Liver (tissue), 9 donors: ENCODE data around the gene PCBP4. TPM values are rescaled to one million over a fixed set of nuclear protein-coding genes. Genes with fewer than 3 reads are reported as not detected.

Experiments
- DNase-seq: peaks from one replicate; pipeline ENCODE4 v3.0.0-alpha.2; 2017; ENCODE audit warnings: low spot score
- H3K27ac ChIP-seq, 2 donors: one replicate each; pipeline ENCODE4 v1.7.0; 2013; ENCODE audit warnings: inconsistent platforms in 2 of 2, low read length in 2 of 2, control low read depth in 1 of 2, low read depth in 1 of 2, mild to moderate bottlenecking in 1 of 2
- H3K27me3 ChIP-seq, 4 donors: one replicate each; pipeline versions ENCODE4 v1.6.1 to v1.7.0; 2013; ENCODE audit warnings: low read length in 3 of 4, inconsistent platforms in 1 of 4, mild to moderate bottlenecking in 1 of 4, moderate library complexity in 1 of 4; ENCODE audit not compliant: control insufficient read depth in 4 of 4, insufficient read depth in 4 of 4
- H3K36me3 ChIP-seq, 4 donors: one replicate each; pipeline versions ENCODE4 v1.6.1 to v1.7.0; 2013; ENCODE audit warnings: low read length in 3 of 4, mild to moderate bottlenecking in 3 of 4, low read depth in 1 of 4, moderate library complexity in 1 of 4; ENCODE audit not compliant: control insufficient read depth in 4 of 4, insufficient read depth in 3 of 4
- H3K4me1 ChIP-seq, 4 donors: one replicate each; pipeline versions ENCODE4 v1.6.1 to v1.7.0; 2013; ENCODE audit warnings: low read length in 3 of 4, mild to moderate bottlenecking in 3 of 4, moderate library complexity in 1 of 4; ENCODE audit not compliant: control insufficient read depth in 4 of 4, insufficient read depth in 4 of 4
- H3K4me3 ChIP-seq, 3 donors: one replicate each; pipeline versions ENCODE4 v1.6.1 to v1.7.0; 2013; ENCODE audit warnings: low read length in 3 of 3, control low read depth in 1 of 3, low read depth in 1 of 3, mild to moderate bottlenecking in 1 of 3
- H3K9ac ChIP-seq, 2 donors: one replicate each; pipeline ENCODE4 v1.7.0; 2013; ENCODE audit warnings: low read length in 2 of 2, mild to moderate bottlenecking in 2 of 2, moderate library complexity in 2 of 2, control low read depth in 1 of 2, low read depth in 1 of 2
- H3K9me3 ChIP-seq, 4 donors: one replicate each; pipeline versions ENCODE4 v1.6.1 to v1.7.0; 2013; ENCODE audit warnings: low read length in 3 of 4; ENCODE audit not compliant: control insufficient read depth in 4 of 4
- ATF3 ChIP-seq: IDR thresholded peaks from 2 replicates; pipeline ENCODE4 v1.6.1; 2016; ENCODE audit warnings: antibody characterized with exemption
- CTCF ChIP-seq: fragments of 150-350 bp; IDR thresholded peaks from 2 replicates; pipeline ENCODE4 v1.5.1; 2017; ENCODE audit warnings: improper control_type of control experiment, low read depth, low read length; ENCODE audit not compliant: missing input control
- EGR1 ChIP-seq, 2 donors: IDR thresholded peaks; 2 replicates each; pipeline ENCODE4 v1.6.1; 2016 to 2018; ENCODE audit warnings: antibody characterized with exemption in 2 of 2, low read depth in 2 of 2
- FOXA1 ChIP-seq: IDR thresholded peaks from 2 replicates; pipeline ENCODE4 v1.6.1; 2016; ENCODE audit warnings: antibody characterized with exemption
- FOXA2 ChIP-seq: IDR thresholded peaks from 2 replicates; pipeline ENCODE4 v1.6.1; 2016; ENCODE audit warnings: antibody characterized with exemption
- GABPA ChIP-seq, 2 donors: IDR thresholded peaks in 1 of 2; conservative IDR thresholded peaks in 1 of 2; 2 replicates each; pipeline ENCODE4 v1.6.1; 2016; ENCODE audit warnings: antibody characterized with exemption in 2 of 2, mild to moderate bottlenecking in 1 of 2, moderate library complexity in 1 of 2
- HNF4A ChIP-seq, 2 donors: conservative IDR thresholded peaks; 2 replicates each; pipeline ENCODE4 v1.6.1; 2016; ENCODE audit warnings: antibody characterized with exemption in 2 of 2, mild to moderate bottlenecking in 2 of 2
- HNF4G ChIP-seq: IDR thresholded peaks from 2 replicates; pipeline ENCODE4 v1.6.1; 2016; ENCODE audit warnings: antibody characterized with exemption
- JUND ChIP-seq, 2 donors: IDR thresholded peaks; 2 replicates each; pipeline ENCODE4 v1.6.1; 2016; ENCODE audit warnings: antibody characterized with exemption in 2 of 2
- MAX ChIP-seq: IDR thresholded peaks from 2 replicates; pipeline ENCODE4 v1.6.1; 2016; ENCODE audit warnings: antibody characterized with exemption
- NR2F2 ChIP-seq: IDR thresholded peaks from 2 replicates; pipeline ENCODE4 v1.6.1; 2016; ENCODE audit warnings: antibody characterized with exemption
- RAD21 ChIP-seq, 2 donors: IDR thresholded peaks; 2 replicates each; pipeline ENCODE4 v1.6.1; 2016; ENCODE audit warnings: antibody characterized with exemption in 2 of 2, mild to moderate bottlenecking in 2 of 2
- REST ChIP-seq: IDR thresholded peaks from 2 replicates; pipeline ENCODE4 v1.6.1; 2016; ENCODE audit warnings: antibody characterized with exemption, mild to moderate bottlenecking
- RXRA ChIP-seq, 2 donors: IDR thresholded peaks; 2 replicates each; pipeline ENCODE4 v1.6.1; 2017 to 2018; ENCODE audit warnings: antibody characterized with exemption in 2 of 2, mild to moderate bottlenecking in 1 of 2
- SP1 ChIP-seq: IDR thresholded peaks from 2 replicates; pipeline ENCODE4 v1.6.1; 2018; ENCODE audit warnings: antibody characterized with exemption, mild to moderate bottlenecking
- TAF1 ChIP-seq: conservative IDR thresholded peaks from 2 replicates; pipeline ENCODE4 v1.6.1; 2016; ENCODE audit warnings: antibody characterized with exemption, mild to moderate bottlenecking
- YY1 ChIP-seq: IDR thresholded peaks from 2 replicates; pipeline ENCODE4 v1.6.1; 2016; ENCODE audit warnings: antibody characterized with exemption, mild to moderate bottlenecking
- ZBTB33 ChIP-seq: IDR thresholded peaks from 2 replicates; pipeline ENCODE4 v1.6.1; 2016; ENCODE audit warnings: antibody characterized with exemption
- WGBS: extraction: QIAGEN DNeasy Blood & Tissue Kit; methylation state at CpG from one replicate; pipeline ENCODE4 v1.1.7; 2013; 5-methylcytosine and 5-hydroxymethylcytosine counted together
- polyA plus RNA-seq, 2 donors: library from polyadenylated mRNA; stranded (reverse) in 1 of 2; unstranded in 1 of 2; fragments of 200-250 nt in 1 of 2; fragments of >200 nt in 1 of 2; fragmentation: Nextera tagmentation in 1 of 2; extraction: Ambion mirVana in 1 of 2; gene quantifications; one replicate each; pipeline versions ENCODE4 v1.2.1 to v1.2.3, GENCODE V29; 2013 to 2015
- total RNA-seq, 2 donors: library from RNA; depleted of rRNA; stranded (reverse); fragments of >200 nt; gene quantifications; one replicate each; pipeline ENCODE4 v1.2.3, GENCODE V29; 2014
- donor health status: healthy.
- donor health status: healthy.
- donor health status: healthy.
- donor health status: healthy.
- donor health status: healthy.

Gene PCBP4
- total and polyA plus RNA-seq, 4 donors: 2.7 to 7.9 (median 4.5) TPM

GRCh38 chr3:51928438-51928837 is 38.8 kb downstream of the PCBP4 start:
- DNase-seq: no peak
- Histone ChIP-seq H3K9me3 (no peaks in the 10 kb centered on the region), H3K27me3 (no peaks in the 10 kb centered on the region), H3K9ac (no peak overlapping the region), H3K4me1 (no peaks in the 10 kb centered on the region), H3K36me3 (peaks cover 2 to 10% (median 5%) of the 10 kb centered on the region in 4 donors), H3K4me3 (no peak overlapping the region), H3K27ac (no peak overlapping the region)
- 92% methylated on average over 7 of the region's 7 CpGs for WGBS
- TF ChIP-seq GABPA (IDR thresholded peaks at IDR 0.05 in 1 of 2, conservative IDR thresholded peaks at IDR 0.05 in 1 of 2) (no peak), ZBTB33 (no peak), JUND (IDR thresholded peaks at IDR 0.05) (no peak), EGR1 (IDR thresholded peaks at IDR 0.05; ENCODE audit: low read depth in 2 of 2) (no peak), RXRA (IDR thresholded peaks at IDR 0.05) (no peak), SP1 (no peak), ATF3 (no peak), TAF1 (no peak), FOXA1 (no peak), YY1 (no peak), NR2F2 (no peak), RAD21 (IDR thresholded peaks at IDR 0.05) (no peak), FOXA2 (no peak), HNF4G (no peak), MAX (no peak), HNF4A (conservative IDR thresholded peaks at IDR 0.05) (no peak), REST (no peak), CTCF (no peak)
